Activated CD4-positive, CD25-positive, alpha-beta regulatory T cell treated with anti-CD3 and anti-CD28 coated beads, Interleukin-2, amount 50 U/mL, for 16 hours (primary cell): Measurements from ENCODE around the gene DMXL1.
A peak's percentile ranks its signal among the peaks of the same experiment; 100 is the strongest.
"Not testable (repeated sequence)": the region's sequence is repeated elsewhere in the genome, so short reads cannot be mapped to it uniquely, and the experiment has no call there.

Experiments
- DNase-seq: peaks from one replicate; pipeline ENCODE4 v3.0.0-alpha.2; 2020; ENCODE audit warnings: low read depth, low spot score

DMXL1 gene

DNA sequence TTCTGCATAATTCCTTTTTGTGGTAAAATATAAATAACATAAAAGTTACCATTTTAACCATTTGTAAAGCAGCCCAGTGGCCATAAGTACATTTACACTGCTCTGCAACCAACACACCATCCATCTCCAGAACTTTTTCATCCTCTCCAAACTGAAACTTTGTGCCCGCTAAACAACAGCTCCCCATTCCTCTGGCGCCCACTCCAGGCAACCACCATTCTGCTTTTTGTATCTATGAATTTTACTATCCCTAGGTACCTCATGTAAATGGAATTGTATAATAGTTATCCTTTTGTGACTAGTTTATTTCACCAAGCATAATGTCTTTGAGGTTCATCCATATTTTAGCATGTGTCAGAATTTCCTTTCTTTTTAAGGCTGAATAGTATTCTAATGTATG is 141.1 kb downstream of the DMXL1 start:
- no peak for DNase-seq

DNA sequence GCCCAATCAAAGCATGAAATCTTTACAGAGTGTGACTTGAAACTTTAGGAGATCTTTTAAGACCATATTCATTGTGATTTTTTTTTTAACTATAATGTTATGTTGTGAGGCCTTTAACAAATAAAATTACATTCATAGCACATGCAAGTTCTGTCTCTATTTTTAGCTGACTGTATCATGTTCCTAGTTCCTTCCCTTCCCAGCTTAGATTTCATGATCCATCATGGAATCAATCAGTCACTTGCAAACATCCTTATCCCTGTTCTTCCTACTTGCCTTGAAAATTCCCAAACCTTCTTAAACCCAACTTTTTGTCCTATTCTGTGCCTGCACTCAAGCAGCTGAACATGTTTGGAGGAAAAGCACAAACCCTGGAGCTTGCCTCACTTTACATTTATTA is 141.8 kb downstream of the DMXL1 start:
- DNase-seq = no peak

DNA sequence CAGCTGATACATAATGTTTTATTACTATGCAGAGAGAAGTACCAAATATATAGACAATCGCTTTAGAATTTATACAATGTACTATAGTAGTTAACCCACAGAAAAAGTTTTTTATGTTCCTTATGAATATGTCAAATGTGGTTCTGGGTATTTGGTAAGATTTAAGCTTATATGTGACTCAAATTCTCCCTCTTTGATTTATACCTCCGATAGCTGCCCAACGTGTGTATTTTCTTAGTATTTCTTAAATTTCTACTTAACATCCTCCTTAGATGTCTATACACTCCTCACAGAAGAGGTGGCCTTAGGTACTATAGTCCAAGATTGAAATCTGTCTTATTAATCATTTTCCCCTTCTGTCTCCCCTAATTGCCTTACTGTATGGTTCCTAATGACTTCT is 146.3 kb downstream of the DMXL1 start:
- DNase-seq = no peak

DNA sequence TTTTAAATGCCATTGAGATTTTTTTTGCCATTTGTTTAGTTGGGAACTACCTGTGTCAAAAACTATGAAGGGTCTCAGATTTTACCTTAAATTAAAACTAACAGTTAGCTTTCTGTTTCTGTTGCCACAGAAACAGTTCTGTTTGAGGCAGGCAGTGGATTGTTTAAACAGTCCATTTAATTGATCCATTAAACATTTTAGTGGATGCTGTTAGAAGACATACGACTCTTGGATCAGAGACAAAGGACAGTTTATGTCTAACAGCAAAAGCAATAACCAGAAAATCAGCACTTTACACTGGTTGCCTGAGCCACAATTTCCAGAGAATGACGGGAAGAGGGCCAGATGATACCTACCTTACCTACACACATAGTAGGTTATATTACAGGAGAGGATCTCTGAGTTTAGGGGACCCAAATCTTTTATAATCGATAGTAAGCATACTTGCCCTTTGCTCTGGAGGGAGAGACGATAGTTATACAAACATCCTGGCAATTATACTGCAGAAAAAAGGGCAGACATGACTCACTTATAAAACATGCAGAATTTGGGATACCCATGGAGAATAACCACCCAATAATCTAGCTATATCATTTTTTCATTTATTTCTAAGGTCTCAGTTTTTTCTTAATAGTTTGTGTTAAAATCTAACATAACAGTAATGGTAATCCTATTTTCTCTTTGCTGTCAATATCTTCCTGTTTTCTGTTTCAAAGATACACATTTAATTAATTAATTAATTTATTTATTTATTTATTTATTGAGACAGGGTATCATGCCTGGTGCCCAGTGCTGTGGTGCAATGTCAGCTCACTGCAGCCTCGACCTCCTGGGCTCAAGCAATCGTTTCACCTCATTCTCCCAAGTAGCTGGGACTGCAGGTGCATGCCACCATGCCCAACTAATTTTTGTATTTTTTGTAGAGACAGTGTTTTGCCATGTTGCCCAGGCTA is 148.2 kb downstream of the DMXL1 start:
- DNase-seq = no peak

DNA sequence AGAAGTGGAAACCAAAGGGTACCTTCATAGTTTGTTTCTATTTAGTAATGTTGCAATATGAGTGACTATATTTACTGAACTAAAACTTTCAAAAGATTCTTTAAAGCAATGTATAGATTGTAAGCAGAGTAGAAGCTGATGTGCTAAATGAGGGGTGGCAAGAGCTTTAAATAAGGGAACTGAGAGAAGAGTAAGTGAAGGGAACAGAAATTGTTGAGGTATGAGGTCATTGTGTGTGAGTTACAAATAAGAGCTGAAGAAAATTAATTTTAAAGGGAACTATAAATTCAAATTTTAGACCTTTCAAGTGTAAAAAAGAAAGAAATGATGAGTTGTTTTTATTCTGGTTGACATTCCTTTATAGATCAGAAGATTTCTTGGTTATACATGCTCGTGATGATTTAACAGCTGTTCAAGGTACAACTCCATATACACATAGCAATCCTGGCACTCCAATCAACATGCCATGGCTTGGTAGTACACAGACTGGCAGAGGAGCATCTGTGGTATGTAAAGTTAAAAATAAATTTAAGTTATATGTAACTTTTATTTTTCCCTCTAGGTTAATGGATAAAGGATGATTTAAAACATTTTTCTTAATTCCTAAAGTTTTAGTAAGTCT is 149.8 kb downstream of the DMXL1 start:
- no peak for DNase-seq

DNA sequence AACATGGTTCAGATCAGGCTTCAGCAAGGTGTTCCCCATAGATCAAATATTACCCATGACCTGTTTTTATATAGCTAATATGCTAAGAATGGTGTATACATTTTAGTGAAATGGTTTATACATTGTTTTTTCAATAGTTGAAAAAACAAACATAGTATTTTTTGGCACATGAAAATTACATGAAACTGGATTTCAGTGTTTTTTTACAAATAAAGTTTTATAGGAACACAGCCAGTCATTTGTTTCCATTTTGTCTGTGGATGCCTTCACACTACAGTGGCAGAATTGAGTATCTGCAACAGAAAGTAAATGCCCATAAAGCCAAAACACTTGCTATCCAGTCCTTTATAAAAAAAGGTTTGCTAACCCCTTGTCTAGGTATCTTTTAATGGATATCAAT is 150.4 kb downstream of the DMXL1 start:
- DNase-seq = no peak

DNA sequence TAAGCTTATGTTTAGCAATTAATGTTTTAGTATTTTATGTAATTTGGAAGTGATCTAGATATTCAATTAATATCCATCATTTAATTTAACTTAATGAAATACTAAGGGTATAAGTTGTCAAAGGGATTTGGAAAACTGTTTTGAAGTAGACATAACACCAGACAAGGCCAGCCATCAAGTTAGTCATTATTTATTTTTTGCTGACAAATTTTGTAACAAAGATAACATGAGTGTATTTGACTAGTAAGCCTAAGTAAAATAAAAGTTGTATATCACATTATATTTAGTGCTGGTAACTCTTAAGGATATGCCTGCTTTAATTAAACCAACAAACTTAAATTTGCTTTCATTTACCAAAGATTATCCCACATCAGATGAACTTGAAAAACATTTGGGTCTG is 159.1 kb downstream of the DMXL1 start:
- DNase-seq = no peak

DNA sequence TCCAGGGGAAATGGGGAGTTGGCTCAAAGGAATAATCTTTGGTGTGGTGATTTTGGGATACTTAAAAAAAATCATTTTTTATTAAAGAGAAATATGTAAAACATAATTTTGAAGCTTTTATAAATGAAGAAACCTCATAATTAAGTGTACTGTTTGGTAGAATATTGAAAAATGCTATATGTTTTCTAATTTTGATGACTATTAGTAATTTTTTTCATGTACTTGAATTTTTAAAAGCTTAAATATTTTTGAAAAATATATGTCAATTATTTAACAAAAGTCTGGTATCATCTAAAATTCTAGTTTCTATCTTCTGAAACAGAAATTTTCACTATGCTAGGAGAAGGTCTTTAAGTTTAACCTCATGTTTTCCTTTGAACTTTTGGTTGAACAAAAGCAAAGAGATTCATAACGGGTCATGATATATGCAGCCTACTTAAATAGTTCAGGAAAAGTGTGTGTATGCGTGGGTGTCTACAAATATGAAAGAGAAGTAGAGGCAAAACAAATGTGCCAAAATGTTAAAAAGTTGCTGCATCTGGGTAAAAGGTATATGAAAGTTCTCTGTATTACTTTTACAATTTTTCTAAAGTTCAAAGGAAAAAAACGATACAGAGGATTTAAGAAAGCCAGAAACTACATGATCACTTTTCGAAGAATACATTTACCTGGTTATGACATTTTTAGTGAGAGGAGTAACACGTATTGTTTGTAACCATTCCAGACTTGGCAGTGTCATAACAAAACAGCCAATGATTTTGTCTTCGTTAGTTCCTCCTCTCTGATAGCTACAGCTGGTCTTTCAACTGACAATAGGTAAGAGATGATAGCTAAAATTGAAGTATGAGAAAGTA is 167.6 kb downstream of the DMXL1 start:
- no peak for DNase-seq

DNA sequence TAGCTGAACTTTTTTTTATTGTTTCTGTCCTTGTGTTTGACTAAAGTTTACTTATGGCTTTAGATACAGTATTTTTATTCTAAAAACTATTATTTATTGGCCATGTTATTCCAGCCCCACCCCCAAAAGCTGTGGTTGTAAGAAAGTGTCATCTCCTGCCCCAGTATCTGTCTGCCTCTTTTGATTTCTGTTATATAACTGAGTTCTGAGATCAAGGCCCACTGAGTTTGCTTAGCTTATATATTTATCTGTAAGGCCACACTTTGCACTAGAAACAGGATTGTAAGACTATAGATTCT is 168.2 kb downstream of the DMXL1 start:
- DNase-seq = no peak

DNA sequence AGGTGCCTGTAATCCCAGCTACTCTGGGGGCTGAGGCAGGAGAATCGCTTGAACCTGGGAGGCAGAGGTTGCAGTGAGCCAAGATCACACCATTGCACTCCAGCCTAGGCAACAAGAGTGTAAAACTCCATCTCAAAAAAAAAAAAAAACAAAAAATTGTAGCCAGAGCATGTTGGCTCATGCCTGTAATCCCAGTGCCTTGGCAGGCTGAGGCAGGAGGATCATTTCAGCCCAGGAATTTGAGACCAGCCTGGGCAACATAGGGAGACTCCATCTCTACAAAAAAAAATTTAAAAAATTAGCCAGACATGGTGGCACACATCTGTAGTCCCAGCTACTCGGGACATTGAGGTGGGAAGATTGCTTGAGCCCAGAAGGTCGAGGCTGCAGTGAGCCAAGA is 168.9 kb downstream of the DMXL1 start:
- not testable (repeated sequence) for DNase-seq

DNA sequence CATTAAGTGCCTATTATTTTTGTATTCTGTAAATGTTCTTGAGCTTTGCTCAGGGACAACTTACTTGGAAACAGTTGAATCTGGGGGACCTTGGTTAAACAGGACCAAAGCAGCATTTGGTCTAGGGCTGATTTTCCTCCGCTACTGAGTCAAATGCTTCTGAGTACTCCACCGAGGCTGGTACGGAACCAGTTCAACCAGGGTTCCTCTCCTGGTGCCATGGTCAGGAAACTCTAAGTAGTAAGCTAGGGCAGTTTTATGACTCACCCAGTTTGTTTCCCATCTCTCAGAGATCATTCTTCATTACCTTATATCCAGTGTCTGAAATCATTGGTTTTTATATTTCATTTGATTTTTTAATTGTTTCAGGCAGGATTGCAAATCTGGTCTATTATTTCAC is 173.0 kb downstream of the DMXL1 start:
- no peak for DNase-seq

DNA sequence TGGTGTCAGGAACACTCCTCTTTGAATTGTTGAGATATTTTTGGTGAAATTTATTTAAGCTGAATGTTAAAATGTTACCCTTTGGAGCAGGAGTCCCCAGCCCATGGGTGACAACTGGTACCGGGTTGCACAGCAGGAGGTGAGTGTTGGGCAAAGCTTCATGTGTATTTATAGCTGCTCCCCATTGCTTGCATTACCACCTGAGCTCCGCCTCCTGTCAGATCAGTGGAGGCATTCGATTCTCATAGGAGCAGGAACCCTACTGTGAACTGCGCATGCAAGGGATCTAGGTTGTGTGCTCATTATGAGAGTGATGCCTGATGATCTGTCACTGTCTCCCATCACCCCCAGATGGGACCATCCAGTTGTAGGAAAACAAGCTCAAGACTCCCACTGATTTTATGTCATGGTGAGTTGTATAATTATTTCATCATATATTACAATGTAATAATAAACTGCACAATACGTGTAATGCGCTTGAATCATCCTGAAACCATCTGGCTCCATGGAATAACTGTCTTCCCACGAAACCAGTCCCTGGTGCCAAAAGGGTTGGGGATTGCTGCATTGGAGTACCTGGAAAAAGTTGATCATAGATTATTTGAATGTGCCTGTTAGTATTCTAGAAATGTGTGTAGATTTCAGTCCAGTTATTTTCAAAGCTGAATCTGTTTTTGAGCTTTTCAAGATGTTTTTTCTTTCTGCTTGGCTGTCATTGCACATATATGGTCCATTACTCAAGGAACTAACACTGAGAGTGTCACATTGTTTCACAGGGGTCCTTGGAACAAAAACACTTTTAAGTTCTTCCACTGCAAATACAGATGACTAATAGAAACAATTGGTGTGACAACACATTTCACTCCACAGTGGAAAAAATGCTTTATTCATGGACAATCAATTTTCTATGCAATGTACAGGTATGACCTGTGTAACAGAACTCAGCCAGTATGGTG is 180.3 kb downstream of the DMXL1 start:
- no peak for DNase-seq

DNA sequence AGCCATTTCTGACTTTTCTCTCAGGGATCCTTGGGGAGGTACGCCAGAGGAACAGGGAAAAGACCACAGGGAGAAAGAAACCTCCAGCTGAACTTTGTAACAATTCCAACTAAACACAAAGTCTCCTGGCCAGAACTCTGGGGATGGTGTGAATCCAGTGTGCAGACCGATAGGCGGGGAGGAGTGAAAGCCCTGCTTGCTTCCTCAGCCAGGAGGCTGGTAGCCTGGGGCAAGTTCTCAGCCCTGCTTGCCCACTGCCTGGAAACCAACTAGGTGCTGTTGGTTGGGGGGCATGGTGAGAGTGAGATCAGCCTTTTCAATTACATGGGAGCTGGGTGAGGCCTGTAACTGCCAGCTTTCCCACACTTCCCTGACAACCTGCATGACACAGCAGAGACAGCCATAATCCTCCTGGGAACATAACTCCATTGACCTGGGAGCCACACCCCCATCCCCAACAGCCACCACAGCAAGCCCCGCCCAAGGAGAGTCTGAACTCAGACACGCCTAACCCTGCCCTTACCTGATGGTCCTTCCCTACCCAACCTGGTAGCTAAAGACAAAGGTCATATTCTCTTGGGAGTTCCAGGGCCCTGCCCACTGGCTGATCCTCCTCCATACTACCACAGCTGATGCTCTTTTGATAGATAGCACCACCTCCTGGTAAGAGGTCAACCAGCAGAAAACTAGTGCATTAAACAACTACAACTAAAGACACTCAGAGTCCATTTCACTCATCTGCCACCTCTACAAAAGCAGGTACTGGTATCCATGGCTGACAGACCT is 184.9 kb downstream of the DMXL1 start:
- no peak for DNase-seq

DNA sequence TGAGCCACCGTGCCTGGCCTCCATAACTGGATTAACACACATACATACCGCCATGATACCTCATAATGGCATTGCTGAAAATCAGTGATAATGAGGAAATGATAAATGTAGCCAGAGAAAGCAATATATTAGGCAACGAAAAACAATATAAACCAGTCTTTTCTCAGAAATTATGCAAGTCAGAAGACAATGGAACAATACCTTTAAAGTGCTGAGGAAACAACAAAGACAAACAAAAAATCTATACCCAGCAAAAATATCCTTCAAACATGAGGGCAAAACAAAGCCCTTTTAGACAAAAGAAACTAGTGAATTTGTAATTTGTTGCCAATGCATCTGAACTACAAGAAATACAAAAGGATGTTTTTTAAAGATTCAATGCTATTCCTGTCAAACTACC is 186.7 kb downstream of the DMXL1 start:
- DNase-seq = no peak

DNA sequence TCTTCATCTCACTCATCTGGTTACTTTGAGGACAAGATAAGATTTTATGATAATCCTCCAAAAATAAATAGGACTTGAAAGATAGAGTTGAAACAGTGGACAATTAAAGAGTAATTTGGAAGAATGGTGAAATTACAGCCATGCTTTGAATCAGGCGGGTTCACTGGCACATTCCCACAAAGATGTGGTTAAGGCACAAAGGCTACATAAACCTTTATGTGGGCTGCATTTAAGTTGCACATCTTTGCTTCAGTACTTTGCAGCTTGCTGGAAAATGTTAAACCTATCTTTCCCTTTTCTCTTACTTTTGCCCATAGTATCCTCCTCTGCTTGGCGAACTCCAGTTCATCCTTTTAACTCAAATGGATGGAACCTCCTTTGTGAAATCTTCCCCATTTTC is 192.8 kb downstream of the DMXL1 start:
- no peak for DNase-seq

DNA sequence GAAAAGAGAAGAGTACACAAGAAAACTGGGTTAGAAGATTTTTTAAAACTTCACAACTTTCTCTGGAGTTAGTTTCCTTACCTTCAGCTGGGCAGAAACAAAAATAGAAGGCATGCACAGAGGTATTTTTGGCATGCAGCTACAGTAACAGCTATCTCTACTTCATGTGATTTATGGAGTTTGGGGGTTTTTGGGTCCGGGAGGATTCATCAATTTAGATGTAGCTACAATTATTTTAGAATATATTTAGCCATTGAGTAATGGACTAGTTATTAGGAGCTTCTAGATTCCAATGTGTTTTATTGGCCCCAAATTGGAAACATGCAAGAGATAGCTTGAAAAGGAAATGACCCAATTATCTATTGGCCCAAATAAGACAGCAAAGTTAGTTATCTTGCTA is 193.3 kb downstream of the DMXL1 start:
- no peak for DNase-seq

DNA sequence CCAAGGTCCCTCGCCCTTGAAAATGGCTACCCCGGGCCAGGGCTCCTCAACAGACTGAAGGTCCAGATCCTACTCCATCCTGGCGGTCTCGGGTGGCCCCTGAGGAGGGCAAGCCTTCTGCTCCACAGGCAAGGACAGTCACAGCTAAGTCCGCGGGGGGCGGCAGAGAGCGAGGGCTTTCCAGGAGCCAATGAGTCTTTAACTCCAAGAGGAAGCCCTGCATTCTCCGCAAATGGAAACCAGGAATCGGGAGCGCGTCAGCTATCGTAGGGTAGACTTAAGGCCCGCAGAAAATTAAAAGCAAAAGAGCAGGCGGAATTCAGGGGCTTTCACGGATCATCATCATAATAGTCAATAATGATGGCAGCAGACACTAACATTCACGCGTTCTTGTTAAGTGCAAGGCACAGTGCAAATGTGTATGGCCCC is 197.1 kb downstream of the DMXL1 start:
- DNase-seq = peak; percentile 53

DNA sequence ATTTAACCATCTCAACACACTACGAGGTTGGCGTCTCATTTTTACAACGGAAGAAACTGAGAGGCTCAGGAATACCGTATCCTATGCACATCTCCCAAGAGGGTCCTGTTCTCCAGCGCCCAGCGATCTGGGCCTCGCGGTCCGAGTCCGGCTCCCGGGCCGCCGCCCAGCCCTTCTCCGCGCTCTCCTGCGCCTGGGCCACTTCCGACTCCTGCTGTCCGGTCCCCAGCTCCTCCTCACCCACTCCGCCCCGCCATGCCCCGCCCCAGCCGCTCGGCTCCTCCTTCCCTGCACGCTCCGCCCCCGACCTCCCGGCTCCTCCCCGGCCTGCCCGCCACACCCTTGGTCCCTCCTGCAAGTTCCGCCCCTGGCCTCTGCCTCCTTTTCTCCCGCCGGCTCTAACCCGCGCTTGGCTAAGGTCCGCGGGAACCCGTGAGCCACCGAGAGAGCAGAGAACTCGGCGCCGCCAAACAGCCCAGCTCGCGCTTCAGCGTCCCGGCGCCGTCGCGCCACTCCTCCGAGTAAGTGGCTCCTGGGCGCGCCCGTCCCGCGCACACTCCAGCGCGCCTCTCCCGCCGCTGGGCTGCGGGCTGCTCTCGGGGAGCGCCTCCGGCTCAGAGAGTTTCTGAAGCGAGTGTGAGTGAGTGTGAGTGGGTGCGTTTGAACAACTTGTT is 197.6 kb downstream of the DMXL1 start:
- peak; percentile 86 for DNase-seq

DNA sequence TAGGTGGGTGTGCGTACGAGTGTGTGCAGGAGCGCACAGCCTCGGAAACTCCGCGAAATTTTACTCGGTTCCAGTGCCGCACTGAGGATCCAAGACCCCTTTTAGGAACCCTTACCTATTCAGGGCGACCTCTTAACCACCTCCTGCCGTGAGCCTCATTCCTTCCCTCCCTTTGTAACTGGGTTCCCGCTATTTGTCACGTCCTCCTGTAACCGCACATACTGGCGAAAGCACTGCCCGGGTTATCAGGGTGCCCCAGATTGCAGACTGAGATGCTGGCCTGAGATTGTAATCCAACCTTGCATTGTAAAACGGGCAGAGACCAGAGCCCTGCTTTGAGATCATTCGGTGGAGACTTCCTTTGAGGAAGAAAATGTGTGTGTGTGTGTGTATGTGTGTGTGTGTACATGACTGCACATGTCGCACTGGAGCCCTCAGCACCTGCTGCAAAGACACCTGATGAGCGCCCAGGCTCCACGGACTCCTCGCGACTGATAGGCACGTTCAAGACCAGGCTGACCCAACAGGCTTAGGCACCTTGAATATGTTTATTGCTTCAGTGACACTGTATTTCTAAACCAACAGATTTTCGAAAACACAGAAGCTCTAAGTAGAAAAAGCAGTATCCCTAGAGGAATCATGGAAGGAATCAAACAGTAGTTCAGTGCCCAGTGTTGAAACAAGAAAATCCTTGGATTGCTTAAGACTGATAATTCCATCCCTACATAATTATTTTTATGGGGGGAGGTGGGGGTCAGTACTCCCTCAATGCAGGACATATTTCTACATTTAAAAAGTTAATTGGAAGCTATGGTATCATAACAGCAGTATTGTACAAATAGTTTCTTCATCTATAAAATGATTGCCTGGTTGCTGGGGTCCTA is 198.4 kb downstream of the DMXL1 start:
- DNase-seq = no peak
